SK-N-MC (cell line): ENCODE data around the gene VAV1.

Experiments used
- DNase-seq: peaks from one replicate; pipeline ENCODE4 v3.0.0-alpha.2; 2011; ENCODE audit warnings: low read depth, low spot score
- H3K27ac ChIP-seq: fragments of 200-600 bp; sonication (generic); 2 replicates; pipeline ENCODE4 v1.5.1; 2016; ENCODE audit warnings: mixed run types
- H3K36me3 ChIP-seq: fragments of 200-600 bp; sonication (generic); 2 replicates; pipeline ENCODE4 v1.6.1; 2017; ENCODE audit warnings: antibody characterized with exemption, low read length, mixed read lengths; ENCODE audit not compliant: insufficient read depth
- H3K4me3 ChIP-seq: fragments of 200-600 bp; sonication (generic); 2 replicates; pipeline ENCODE4 v1.5.1; 2016
- H3K9ac ChIP-seq: fragments of 200-600 bp; sonication (generic); 2 replicates; pipeline ENCODE4 v1.8.0; 2017; ENCODE audit warnings: mixed run types, mixed read lengths; ENCODE audit not compliant: insufficient read length
- H3K9me3 ChIP-seq: fragments of 200-600 bp; sonication (generic); 2 replicates; pipeline ENCODE4 v1.6.1; 2017; ENCODE audit warnings: low read depth, mild to moderate bottlenecking, antibody characterized with exemption, low read length, moderate library complexity, mixed read lengths
- EZH2 ChIP-seq: fragments of 200-600 bp; sonication (generic); IDR thresholded peaks from one replicate; pipeline ENCODE4 v1.6.1; 2017; ENCODE audit warnings: antibody characterized with exemption
- FOXP2 ChIP-seq: optimal IDR thresholded peaks from 2 replicates; pipeline ENCODE3; 2011; ENCODE audit warnings: mild to moderate bottlenecking, moderate library complexity; ENCODE audit not compliant: insufficient read depth; ENCODE audit errors: extremely low read length, control extremely low read depth
- POLR2AphosphoS5 ChIP-seq: IDR thresholded peaks from 2 replicates; pipeline ENCODE4 v1.6.1; 2012; ENCODE audit warnings: mild to moderate bottlenecking, low read depth, low read length, borderline replicate concordance

Gene VAV1

GRCh38 chr19:6873708-6874431, 101.4 kb downstream of the VAV1 start:
- no peaks in the 10 kb centered on the region for H3K36me3 ChIP-seq
- no peaks in the 10 kb centered on the region for H3K9me3 ChIP-seq

GRCh38 chr19:6875218-6875617, 102.7 kb downstream of the VAV1 start:
- no peaks in the 10 kb centered on the region for H3K36me3 ChIP-seq
- H3K27ac ChIP-seq: no peak overlapping the region
- TF ChIP-seq EZH2 (no peak), POLR2AphosphoS5 (no peak), FOXP2 (no peak)
- no peaks in the 10 kb centered on the region for H3K9me3 ChIP-seq
- no peak overlapping the region for H3K4me3 ChIP-seq
- no peak overlapping the region for H3K9ac ChIP-seq
- no peak for DNase-seq

More at GRCh38 chr19:6873708-6874431, 101.4 kb downstream of the VAV1 start:
- no peak for DNase-seq
- H3K9ac ChIP-seq: no peak overlapping the region
- H3K27ac ChIP-seq: no peak overlapping the region
- TF ChIP-seq POLR2AphosphoS5 (no peak), FOXP2 (no peak), EZH2 (no peak)
- H3K4me3 ChIP-seq: no peak overlapping the region

- H3K4me3 ChIP-seq: no peak overlapping the region
- no peak overlapping the region for H3K9ac ChIP-seq
- TF ChIP-seq POLR2AphosphoS5 (no peak), FOXP2 (no peak), EZH2 (no peak)
- H3K36me3 ChIP-seq: no peaks in the 10 kb centered on the region
- no peaks in the 10 kb centered on the region for H3K9me3 ChIP-seq
- DNase-seq: no peak
- H3K27ac ChIP-seq: no peak overlapping the region
These were observed 104.2 kb downstream of the VAV1 start for GRCh38 chr19:6876748-6877147.

- no peaks in the 10 kb centered on the region for H3K36me3 ChIP-seq
- no peak overlapping the region for H3K9ac ChIP-seq
- TF ChIP-seq FOXP2 (no peak), EZH2 (no peak), POLR2AphosphoS5 (no peak)
- H3K9me3 ChIP-seq: no peaks in the 10 kb centered on the region
- no peak overlapping the region for H3K27ac ChIP-seq
- DNase-seq: no peak
- H3K4me3 ChIP-seq: no peak overlapping the region
These were observed 105.3 kb downstream of the VAV1 start for GRCh38 chr19:6877766-6878165.

GRCh38 chr19:6886277-6886897, 113.9 kb downstream of the VAV1 start:
- H3K9ac ChIP-seq: no peak overlapping the region
- no peak for DNase-seq
- no peak for TF ChIP-seq EZH2
- TF ChIP-seq FOXP2: no peak
- TF ChIP-seq POLR2AphosphoS5: no peak
- no peaks in the 10 kb centered on the region for H3K9me3 ChIP-seq
- H3K4me3 ChIP-seq: no peak overlapping the region
- no peak overlapping the region for H3K27ac ChIP-seq
- H3K36me3 ChIP-seq: no peaks in the 10 kb centered on the region

GRCh38 chr19:6887316-6887715, 114.8 kb downstream of the VAV1 start, which contains the start of gene ADGRE1:
Gene ADGRE1, plus strand, starts transcription at chr19:6887579. Its CDS starts 30 bp downstream, at chr19:6887609.
- DNase-seq: no peak
- Histone ChIP-seq H3K4me3 (no peak within 1 kb of the TSS), H3K36me3 (no peaks in the 10 kb centered on the region), H3K9ac (no peak within 1 kb of the TSS), H3K9me3 (no peaks in the 10 kb centered on the region), H3K27ac (no peak within 1 kb of the TSS)
- TF ChIP-seq POLR2AphosphoS5 (no peak), FOXP2 (no peak), EZH2 (no peak)

GRCh38 chr19:6888967-6889366, 116.5 kb downstream of the VAV1 start:
- no peak for DNase-seq
- Histone ChIP-seq H3K27ac (no peak overlapping the region), H3K36me3 (no peaks in the 10 kb centered on the region), H3K9me3 (no peaks in the 10 kb centered on the region), H3K4me3 (no peak overlapping the region), H3K9ac (no peak overlapping the region)
- no peak for TF ChIP-seq POLR2AphosphoS5

GRCh38 chr19:6890401-6890913, 117.9 kb downstream of the VAV1 start:
- no peak for TF ChIP-seq EZH2
- no peak for TF ChIP-seq FOXP2
- no peak for TF ChIP-seq POLR2AphosphoS5
- Histone ChIP-seq H3K36me3 (no peaks in the 10 kb centered on the region), H3K27ac (no peak overlapping the region), H3K9me3 (no peaks in the 10 kb centered on the region), H3K9ac (no peak overlapping the region), H3K4me3 (no peak overlapping the region)
- DNase-seq: no peak
